GM18858 (cell line): ENCODE data around the gene HIVEP2.

Experiments used
- ATAC-seq: cut with Tn5 transposase; IDR thresholded peaks from one replicate; pipeline ENCODE4 v1.9.1; 2021; ENCODE audit not compliant: unreplicated experiment

HIVEP2 gene

GRCh38 chr6:142708651-142709050 is 236.3 kb downstream of the HIVEP2 start:
- ATAC-seq = no peak

- no peak for ATAC-seq
Measured at GRCh38 chr6:142707255-142707654, 237.7 kb downstream of the HIVEP2 start.

GRCh38 chr6:142706210-142706609 is 238.8 kb downstream of the HIVEP2 start:
- no peak for ATAC-seq

GRCh38 chr6:142705054-142705453 is 239.9 kb downstream of the HIVEP2 start:
- no peak for ATAC-seq

DNA sequence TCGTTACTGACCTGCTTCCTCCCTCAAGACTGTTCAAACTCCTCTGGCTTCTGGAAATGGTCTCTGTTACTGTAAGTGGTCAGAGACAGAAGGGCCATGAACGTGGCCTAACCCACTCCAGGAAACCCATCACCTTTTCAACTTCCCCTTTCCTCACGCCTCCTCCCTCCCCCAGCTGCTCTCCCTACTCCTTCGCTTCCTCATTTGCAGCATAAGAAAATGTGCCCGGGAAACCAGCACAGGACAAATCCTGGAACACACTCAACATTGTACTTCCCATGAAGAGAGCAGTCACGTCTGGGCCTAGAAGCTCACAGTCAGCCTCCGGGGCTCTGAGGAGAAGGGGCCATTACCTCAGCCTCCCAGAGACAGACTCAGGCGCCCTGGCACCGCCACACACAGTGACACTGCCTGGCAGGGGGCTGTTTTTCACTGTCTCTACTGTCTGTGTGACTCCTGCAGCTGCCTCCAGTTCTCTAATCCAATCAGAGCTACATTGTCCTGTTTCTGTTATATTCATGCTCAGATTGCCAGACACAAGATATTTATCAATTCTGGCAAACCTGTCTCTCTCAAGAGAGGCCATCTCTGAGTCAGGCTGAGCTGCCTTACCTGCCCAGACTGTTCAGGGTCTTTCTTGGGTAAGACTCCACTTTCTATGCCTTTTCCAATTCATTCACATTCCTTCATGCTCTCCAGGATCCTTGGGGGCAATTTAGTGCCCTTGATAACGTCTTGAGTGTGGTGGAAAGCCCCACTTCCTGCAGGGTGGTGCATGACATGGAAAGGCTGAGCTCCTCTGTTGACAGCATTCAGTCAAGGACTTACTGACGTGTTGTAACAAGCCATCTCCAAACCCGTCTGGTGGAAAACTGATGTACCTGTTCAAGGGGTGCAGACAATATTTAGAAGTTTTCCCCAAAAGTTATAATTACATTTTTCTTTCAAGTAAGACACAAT is 242.2 kb downstream of the HIVEP2 start:
- ATAC-seq = no peak
